AG04449 (cell line): ENCODE results near the gene SLC35B1.

ENCODE experiments used
- CTCF ChIA-PET: fragments of 350-600 bp; formaldehyde crosslinking; extraction: SDS; loops from one replicate; lab custom pipeline; 2021; ENCODE audit warnings: antibody characterized with exemption; lab: Yijun Ruan, JAX
- POLR2A ChIA-PET: fragments of 400-600, 350-600 bp; formaldehyde crosslinking; extraction: SDS; loops from one replicate; lab custom pipeline; 2020; ENCODE audit warnings: antibody characterized with exemption, inconsistent platforms; lab: Yijun Ruan, JAX
- DNase-seq: peaks from one replicate; pipeline ENCODE4 v3.0.0-alpha.2; 2010; ENCODE audit warnings: low read depth, low spot score
- H3K4me3 ChIP-seq: 2 replicates; pipeline ENCODE4 v1.5.1; 2011; ENCODE audit warnings: low read depth, mild to moderate bottlenecking, control low read depth, low read length
- CTCF ChIP-seq: IDR thresholded peaks from one replicate; pipeline ENCODE4 v1.5.1; 2011; ENCODE audit warnings: mild to moderate bottlenecking, moderate library complexity, low read length, control low read depth, inconsistent platforms; ENCODE audit not compliant: insufficient read depth; ENCODE audit errors: missing control alignments

Gene SLC35B1

GRCh38 chr17:49708515-49709183, 885 bp upstream of the SLC35B1 start:
- peak overlapping the region; percentile 69 for H3K4me3 ChIP-seq
- no peak for DNase-seq
- CTCF ChIA-PET, result interaction anchor here (0.6 to 27.0 kb wide), 34 partner anchors 9 to 350 kb away, joined by 3 to 1118 read pairs (median 4); partner anchors contain the start of genes DLX3, FAM117A and NXPH3
- POLR2A ChIA-PET, result interaction anchor here (1.2 to 1.8 kb wide), 3 partner anchors 56 to 294 kb away, joined by 3 to 5 read pairs (median 4); partner anchors contain the start of gene PHB1
- no peak for TF ChIP-seq CTCF

DNA sequence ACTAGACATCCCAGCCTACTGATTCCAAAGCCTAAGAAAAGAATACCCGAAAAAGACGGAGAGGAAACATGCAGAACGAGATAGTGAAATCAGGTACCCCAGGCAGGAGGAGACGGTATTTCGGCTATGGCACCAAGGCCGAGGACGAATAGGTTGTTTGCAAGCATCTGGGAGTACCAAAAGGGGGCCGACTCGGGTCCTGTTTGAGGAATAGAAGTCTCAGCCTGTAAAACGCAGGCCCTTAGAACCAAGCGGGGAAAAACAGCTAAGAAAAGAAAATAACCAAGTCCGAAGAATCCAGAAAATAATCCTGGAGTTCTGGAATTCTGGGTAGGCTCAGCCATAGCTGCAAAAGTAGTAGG, 537 bp downstream of the SLC35B1 start:
- no peak for DNase-seq
- ChIA-PET POLR2A (interaction anchor here (1.0 to 1.8 kb wide), 4 partner anchors 57 to 292 kb away, joined by 3 to 5 read pairs (median 4); partner anchors contain the start of gene PHB1), CTCF (interaction anchor here (1.4 to 27.0 kb wide), 15 partner anchors 10 to 290 kb away, joined by 3 to 1118 read pairs (median 14); partner anchors contain the start of genes DLX3 and NXPH3)
- peak overlapping the region; percentile 91 for H3K4me3 ChIP-seq
- no peak for TF ChIP-seq CTCF

DNA sequence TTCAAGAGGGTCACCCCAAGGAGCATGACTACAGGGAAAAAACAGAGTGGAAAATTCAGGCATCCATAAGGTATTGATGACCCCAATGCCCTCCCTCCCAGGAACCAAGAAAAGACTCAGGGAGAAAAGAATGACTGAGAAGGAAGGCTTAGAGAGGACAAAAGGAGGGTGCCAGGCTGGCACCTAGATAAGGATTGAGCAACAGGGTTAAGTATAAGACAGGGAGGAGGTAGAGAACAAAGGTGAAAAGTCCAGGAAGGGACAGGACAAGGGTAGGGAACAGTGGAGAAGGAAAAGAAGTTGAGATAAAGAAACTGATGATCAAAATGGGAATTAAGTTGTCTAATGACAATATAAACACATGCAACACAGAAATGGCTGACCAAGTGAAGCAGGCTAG, 2.5 kb downstream of the SLC35B1 start:
- POLR2A ChIA-PET, result no interaction called here
- TF ChIP-seq CTCF, result no peak
- CTCF ChIA-PET, result interaction anchor here (0.7 to 27.0 kb wide), 5 partner anchors 11 to 292 kb away, joined by 3 to 1118 read pairs (median 171); partner anchors contain the start of genes DLX3 and NXPH3
- H3K4me3 ChIP-seq, result no peak overlapping the region
- DNase-seq, result no peak

GRCh38 chr17:49703557-49704277, 4.0 kb downstream of the SLC35B1 start:
- POLR2A ChIA-PET, result no interaction called here
- peak; percentile 37 for TF ChIP-seq CTCF
- CTCF ChIA-PET, result interaction anchor here (0.7 to 27.0 kb wide), 12 partner anchors 10 to 293 kb away, joined by 3 to 1118 read pairs (median 6); partner anchors contain the start of genes DLX3 and NXPH3
- no peak overlapping the region for H3K4me3 ChIP-seq
- DNase-seq, result peak; percentile 3

DNA sequence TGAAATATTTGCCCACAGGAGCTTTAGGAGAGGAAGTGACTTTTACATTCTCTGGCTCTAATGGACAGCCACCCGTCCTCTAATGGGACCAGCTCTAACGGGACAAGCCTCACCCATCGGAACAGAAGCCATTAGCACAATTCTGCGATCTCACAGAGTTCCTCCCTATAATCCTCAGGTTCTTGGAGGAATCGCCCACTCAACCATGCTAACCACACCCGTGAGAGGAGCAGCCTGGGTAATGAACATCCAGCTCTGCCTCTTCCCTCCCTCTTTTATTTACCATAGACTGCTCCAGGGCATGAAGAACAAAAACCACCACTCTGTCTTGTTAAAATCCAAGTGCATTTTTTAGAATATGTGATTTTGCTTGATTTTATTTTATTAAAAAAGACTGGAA, 6.8 kb downstream of the SLC35B1 start:
- no peak overlapping the region for H3K4me3 ChIP-seq
- TF ChIP-seq CTCF, result no peak
- ChIA-PET POLR2A (no interaction called here), CTCF (interaction anchor here (0.6 to 27.0 kb wide), 7 partner anchors 5 to 296 kb away, joined by 3 to 1118 read pairs (median 171); partner anchors contain the start of genes DLX3, NXPH3 and SLC35B1)
- no peak for DNase-seq

- H3K4me3 ChIP-seq, result no peak overlapping the region
- ChIA-PET CTCF (interaction anchor here (1.4 to 27.0 kb wide), 6 partner anchors 6 to 297 kb away, joined by 3 to 1118 read pairs (median 186); partner anchors contain the start of genes DLX3, NXPH3 and SLC35B1), POLR2A (no interaction called here)
- no peak for DNase-seq
- no peak for TF ChIP-seq CTCF
These were observed 7.7 kb downstream of the SLC35B1 start for GRCh38 chr17:49699966-49700575.
